PC-3 (cell line): ENCODE results near the gene GRB10. TPM values are rescaled to one million over a fixed set of nuclear protein-coding genes. Genes with fewer than 3 reads are reported as not detected.

ENCODE experiments used
- ATAC-seq: fragments of 200-7000 bp; cut with Tn5 transposase; 2 replicates; pipeline ENCODE4 v1.9.1; 2020; ENCODE audit warnings: mild to moderate bottlenecking, moderate library complexity
- BruUV-seq: library from RNA; stranded (reverse); fragments of 400-500 nt; replicated peaks from 2 replicates; lab custom pipeline; 2021; lab: Mats Ljungman, UMichigan
- CTCF ChIA-PET: fragments of 300-600 bp; sonication (Branson Sonifier 250); formaldehyde crosslinking; loops from one replicate; lab custom pipeline; 2022; ENCODE audit warnings: antibody characterized with exemption; lab: Charles Lee
- POLR2A ChIA-PET: fragments of 300-600 bp; sonication (Branson Sonifier 250); formaldehyde crosslinking; loops from one replicate; lab custom pipeline; 2022; ENCODE audit warnings: antibody characterized with exemption; ENCODE audit not compliant: unreplicated experiment; lab: Charles Lee
- DNase-seq: peaks from one replicate; pipeline ENCODE4 v3.0.0-alpha.2; 2015
- H2AFZ ChIP-seq: fragments of 300-600 bp; sonication (generic); 2 replicates; pipeline ENCODE4 v1.6.0; 2016; ENCODE audit warnings: antibody characterized with exemption, low read length
- H3F3A ChIP-seq: fragments of 300-600 bp; sonication (generic); one replicate; pipeline ENCODE4 v1.6.0; 2017; ENCODE audit warnings: antibody characterized with exemption, low read length, control low read depth, mild to moderate bottlenecking; ENCODE audit not compliant: unreplicated experiment
- H3K27ac ChIP-seq: fragments of 300-600 bp; sonication (generic); 2 replicates; pipeline ENCODE4 v1.5.1; 2016; ENCODE audit warnings: mild to moderate bottlenecking, low read length
- H3K27me3 ChIP-seq: fragments of 300-600 bp; sonication (generic); 2 replicates; pipeline ENCODE4 v1.6.1; 2016; ENCODE audit warnings: low read length, mixed read lengths
- H3K36me3 ChIP-seq: fragments of 300-600 bp; sonication (generic); 2 replicates; pipeline ENCODE4 v1.6.1; 2016; ENCODE audit warnings: low read depth, mixed run types, low read length, mixed read lengths
- H3K4me1 ChIP-seq: fragments of 300-600 bp; sonication (generic); 2 replicates; pipeline ENCODE4 v1.5.1; 2016; ENCODE audit warnings: low read length; ENCODE audit not compliant: insufficient read depth
- H3K4me2 ChIP-seq: fragments of 300-600 bp; sonication (generic); 2 replicates; pipeline ENCODE4 v1.6.0; 2016; ENCODE audit warnings: low read length
- H3K4me3 ChIP-seq: fragments of 300-600 bp; sonication (generic); 2 replicates; pipeline ENCODE4 v1.5.1; 2016; ENCODE audit warnings: mild to moderate bottlenecking, low read length, mixed read lengths
- H3K79me2 ChIP-seq: fragments of 300-600 bp; sonication (generic); 2 replicates; pipeline ENCODE4 v1.6.1; 2017; ENCODE audit warnings: low read length, mixed read lengths
- H3K9ac ChIP-seq: fragments of 300-600 bp; sonication (generic); 2 replicates; pipeline ENCODE4 v1.6.0; 2016; ENCODE audit warnings: mild to moderate bottlenecking, low read length
- H3K9me2 ChIP-seq: fragments of 300-600 bp; sonication (generic); replicated peaks from 2 replicates; pipeline ENCODE4 v1.6.1; 2016; ENCODE audit warnings: mixed run types, low read length, mixed read lengths
- H3K9me3 ChIP-seq: fragments of 300-600 bp; sonication (generic); 2 replicates; pipeline ENCODE4 v1.6.1; 2016; ENCODE audit warnings: low read length, mixed read lengths
- H4K20me1 ChIP-seq: fragments of 300-600 bp; sonication (generic); 2 replicates; pipeline ENCODE4 v1.6.1; 2016; ENCODE audit warnings: low read length, mixed read lengths
- CTCF ChIP-seq: fragments of 300-600 bp; sonication (generic); conservative IDR thresholded peaks from 2 replicates; pipeline ENCODE4 v1.5.1; 2017; ENCODE audit warnings: antibody characterized with exemption, low read depth, mild to moderate bottlenecking, low read length
- EZH2 ChIP-seq: fragments of 300-600 bp; sonication (generic); IDR thresholded peaks from one replicate; pipeline ENCODE4 v1.6.1; 2017; ENCODE audit warnings: antibody characterized with exemption, mild to moderate bottlenecking, low read length; ENCODE audit not compliant: unreplicated experiment
- EZH2phosphoT487 ChIP-seq: fragments of 300-600 bp; sonication (generic); IDR thresholded peaks from 2 replicates; pipeline ENCODE4 v1.6.1; 2018; ENCODE audit warnings: mild to moderate bottlenecking, antibody characterized with exemption, low read length, borderline replicate concordance
- intact Hi-C: fragments of 100-400 bp; cut with micrococcal nuclease; formaldehyde crosslinking; loops from 2 replicates; pipeline ENCODE4 v1.9.0; 2023
- total RNA-seq: library from RNA; depleted of rRNA; stranded (reverse); fragments of >200 nt; gene quantifications from 2 replicates; pipeline ENCODE4 v1.2.3, GENCODE V29; 2014

Gene GRB10
- total RNA-seq, 1 experiment from 2014 or later: 61.3 TPM

- Histone ChIP-seq H3K4me3 (no peak overlapping the region), H3K27ac (no peak overlapping the region), H3K36me3 (no peaks in the 10 kb centered on the region), H3K4me2 (no peak overlapping the region), H4K20me1 (no peaks in the 10 kb centered on the region), H3K9me2 (no peaks in the 10 kb centered on the region), H3F3A (no peaks in the 10 kb centered on the region), H3K4me1 (no peaks in the 10 kb centered on the region), H2AFZ (no peak overlapping the region), H3K9ac (no peak overlapping the region), H3K27me3 (no peaks in the 10 kb centered on the region), H3K9me3 (no peaks in the 10 kb centered on the region), H3K79me2 (no peaks in the 10 kb centered on the region)
- no peak for DNase-seq
- ChIA-PET CTCF (no interaction called here), POLR2A (no interaction called here)
- no TSS peak for BruUV-seq
- intact Hi-C loops: no loop called here
- TF ChIP-seq EZH2: no peak
- TF ChIP-seq EZH2phosphoT487: no peak
- TF ChIP-seq CTCF: no peak
- no peak; the same call in 1 of the 2 replicates for ATAC-seq
Observed at GRCh38 chr7:50641442-50642405, 141.0 kb downstream of the GRB10 start.

- ChIA-PET POLR2A (interaction anchor here (0.5 kb wide), 1 partner anchor 1341 kb away, joined by 3 read pairs; no protein-coding TSS in a partner anchor), CTCF (no interaction called here)
- H3K27me3 ChIP-seq: no peaks in the 10 kb centered on the region
- no peak overlapping the region for H3K27ac ChIP-seq
- TF ChIP-seq EZH2phosphoT487 (no peak), CTCF (no peak), EZH2 (no peak)
- no peak overlapping the region for H3K4me2 ChIP-seq
- H3K4me3 ChIP-seq: no peak overlapping the region
- ATAC-seq (no peak), DNase-seq (no peak)
- no peaks in the 10 kb centered on the region for H3K9me3 ChIP-seq
- no peak overlapping the region for H3K9ac ChIP-seq
- no peak overlapping the region for H2AFZ ChIP-seq
- no TSS peak for BruUV-seq
- H4K20me1 ChIP-seq: no peaks in the 10 kb centered on the region
- intact Hi-C loops: no loop called here
- H3K79me2 ChIP-seq: 0 out of 2 replicates have a peak, but pooled peaks cover 5% of the 10 kb centered on the region
- H3K36me3 ChIP-seq: no peaks in the 10 kb centered on the region
- H3K9me2 ChIP-seq: no peaks in the 10 kb centered on the region
- H3F3A ChIP-seq: no peaks in the 10 kb centered on the region
- H3K4me1 ChIP-seq: no peaks in the 10 kb centered on the region
Observed at GRCh38 chr7:50640779-50641178, 141.9 kb downstream of the GRB10 start.
